ENCODE data around the gene DDX39A.

Gene DDX39A

GRCh38 chr19:14409146-14410023 is 9.8 kb downstream of the DDX39A start:
- Histone ChIP-seq H3K36me3 (ENCODE audit: low read length) (peaks cover 10% of the 10 kb centered on the region; the same call in 1 of the 2 replicates), H3F3A (ENCODE audit: insufficient read depth) (peaks cover 21% of the 10 kb centered on the region), H3K79me2 (ENCODE audit: insufficient read depth, low read length) (peaks cover 38% of the 10 kb centered on the region), H3K9me3 (ENCODE audit: insufficient read depth, low read length) (no peaks in the 10 kb centered on the region), H3K9me2 (replicated peaks; ENCODE audit: insufficient read depth, low read length) (no peaks in the 10 kb centered on the region), H4K20me1 (ENCODE audit: low read depth, low read length) (peaks cover 21% of the 10 kb centered on the region; the same call in 1 of the 2 replicates), H3K27ac (ENCODE audit: low read depth, low read length) (no peak overlapping the region), H2AFZ (ENCODE audit: low read depth, low read length, severe bottlenecking) (no peak overlapping the region), H3K27me3 (ENCODE audit: low read length) (no peaks in the 10 kb centered on the region), H3K9ac (ENCODE audit: low read length) (no peak overlapping the region), H3K4me2 (ENCODE audit: low read depth, low read length, poor library complexity, severe bottlenecking) (no peak overlapping the region), H3K4me3 (ENCODE audit: insufficient read depth, low read length, poor library complexity, severe bottlenecking) (no peak overlapping the region)
- TF ChIP-seq, protein P1, sequence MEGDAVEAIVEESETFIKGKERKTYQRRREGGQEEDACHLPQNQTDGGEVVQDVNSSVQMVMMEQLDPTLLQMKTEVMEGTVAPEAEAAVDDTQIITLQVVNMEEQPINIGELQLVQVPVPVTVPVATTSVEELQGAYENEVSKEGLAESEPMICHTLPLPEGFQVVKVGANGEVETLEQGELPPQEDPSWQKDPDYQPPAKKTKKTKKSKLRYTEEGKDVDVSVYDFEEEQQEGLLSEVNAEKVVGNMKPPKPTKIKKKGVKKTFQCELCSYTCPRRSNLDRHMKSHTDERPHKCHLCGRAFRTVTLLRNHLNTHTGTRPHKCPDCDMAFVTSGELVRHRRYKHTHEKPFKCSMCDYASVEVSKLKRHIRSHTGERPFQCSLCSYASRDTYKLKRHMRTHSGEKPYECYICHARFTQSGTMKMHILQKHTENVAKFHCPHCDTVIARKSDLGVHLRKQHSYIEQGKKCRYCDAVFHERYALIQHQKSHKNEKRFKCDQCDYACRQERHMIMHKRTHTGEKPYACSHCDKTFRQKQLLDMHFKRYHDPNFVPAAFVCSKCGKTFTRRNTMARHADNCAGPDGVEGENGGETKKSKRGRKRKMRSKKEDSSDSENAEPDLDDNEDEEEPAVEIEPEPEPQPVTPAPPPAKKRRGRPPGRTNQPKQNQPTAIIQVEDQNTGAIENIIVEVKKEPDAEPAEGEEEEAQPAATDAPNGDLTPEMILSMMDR (IDR thresholded peaks at IDR 0.05; ENCODE audit: insufficient read depth, low read length, poor library complexity, severe bottlenecking), result no peak
- TF ChIP-seq EZH2phosphoT487 (conservative IDR thresholded peaks at IDR 0.05; ENCODE audit: low read length), result no peak

DNA sequence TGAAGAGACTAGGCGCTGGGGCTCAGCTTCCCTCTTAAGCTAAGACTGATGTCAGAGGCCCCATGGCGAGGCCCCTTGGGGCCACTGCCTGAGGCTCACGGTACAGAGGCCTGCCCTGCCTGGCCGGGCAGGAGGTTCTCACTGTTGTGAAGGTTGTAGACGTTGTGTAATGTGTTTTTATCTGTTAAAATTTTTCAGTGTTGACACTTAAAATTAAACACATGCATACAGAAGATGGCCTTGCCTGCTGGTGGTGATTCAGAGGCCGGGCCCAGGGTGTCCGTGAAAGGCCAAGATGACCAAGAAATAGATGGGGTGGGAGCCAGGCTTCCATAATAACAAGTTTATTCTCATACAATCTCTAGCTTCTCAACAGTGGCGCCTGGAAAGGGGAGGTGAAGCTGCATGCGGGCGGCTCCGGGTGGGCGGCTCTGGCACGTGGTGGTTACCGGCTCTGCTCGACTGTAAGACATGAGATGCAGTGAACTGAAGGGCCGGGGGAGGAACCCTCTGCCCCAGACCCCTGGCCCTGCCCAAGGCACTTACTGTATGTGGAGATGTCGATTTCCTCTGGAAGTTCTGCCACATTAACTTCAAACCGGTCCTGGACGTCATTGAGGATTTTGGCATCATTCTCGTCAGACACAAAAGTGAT is 10.5 kb downstream of the DDX39A start:
- H3K4me3 ChIP-seq (ENCODE audit: insufficient read depth, low read length, poor library complexity, severe bottlenecking), result no peak overlapping the region
- H4K20me1 ChIP-seq (ENCODE audit: low read depth, low read length), result peaks cover 16% of the 10 kb centered on the region; the same call in 1 of the 2 replicates
- H3K9me2 ChIP-seq (replicated peaks; ENCODE audit: insufficient read depth, low read length), result no peaks in the 10 kb centered on the region
- peaks cover 18% of the 10 kb centered on the region for H3F3A ChIP-seq (ENCODE audit: insufficient read depth)
- no peaks in the 10 kb centered on the region for H3K27me3 ChIP-seq (ENCODE audit: low read length)
- H3K27ac ChIP-seq (ENCODE audit: low read depth, low read length), result no peak overlapping the region
- H3K79me2 ChIP-seq (ENCODE audit: insufficient read depth, low read length), result peaks cover 30% of the 10 kb centered on the region
- TF ChIP-seq, protein P1 (IDR thresholded peaks at IDR 0.05; ENCODE audit: insufficient read depth, low read length, poor library complexity, severe bottlenecking), result no peak
- TF ChIP-seq EZH2phosphoT487 (conservative IDR thresholded peaks at IDR 0.05; ENCODE audit: low read length), result no peak
- no peaks in the 10 kb centered on the region for H3K9me3 ChIP-seq (ENCODE audit: insufficient read depth, low read length)
- H3K9ac ChIP-seq (ENCODE audit: low read length), result no peak overlapping the region
- H3K4me2 ChIP-seq (ENCODE audit: low read depth, low read length, poor library complexity, severe bottlenecking), result no peak overlapping the region
- H2AFZ ChIP-seq (ENCODE audit: low read depth, low read length, severe bottlenecking), result no peak overlapping the region
- peaks cover 10% of the 10 kb centered on the region; the same call in 1 of the 2 replicates for H3K36me3 ChIP-seq (ENCODE audit: low read length)

GRCh38 chr19:14407605-14408484 is 11.3 kb downstream of the DDX39A start:
- peaks cover 18% of the 10 kb centered on the region for H3F3A ChIP-seq (ENCODE audit: insufficient read depth)
- no peaks in the 10 kb centered on the region for H3K27me3 ChIP-seq (ENCODE audit: low read length)
- no peak overlapping the region for H3K4me3 ChIP-seq (ENCODE audit: insufficient read depth, low read length, poor library complexity, severe bottlenecking)
- H4K20me1 ChIP-seq (ENCODE audit: low read depth, low read length), result peaks cover 13% of the 10 kb centered on the region; the same call in 1 of the 2 replicates
- H3K36me3 ChIP-seq (ENCODE audit: low read length), result peaks cover 10% of the 10 kb centered on the region; the same call in 1 of the 2 replicates
- no peaks in the 10 kb centered on the region for H3K9me3 ChIP-seq (ENCODE audit: insufficient read depth, low read length)
- no peak overlapping the region for H3K9ac ChIP-seq (ENCODE audit: low read length)
- no peak overlapping the region for H2AFZ ChIP-seq (ENCODE audit: low read depth, low read length, severe bottlenecking)
- H3K27ac ChIP-seq (ENCODE audit: low read depth, low read length), result no peak overlapping the region
- H3K4me2 ChIP-seq (ENCODE audit: low read depth, low read length, poor library complexity, severe bottlenecking), result no peak overlapping the region
- H3K79me2 ChIP-seq (ENCODE audit: insufficient read depth, low read length), result peaks cover 23% of the 10 kb centered on the region
- H3K9me2 ChIP-seq (replicated peaks; ENCODE audit: insufficient read depth, low read length), result no peaks in the 10 kb centered on the region
- TF ChIP-seq, protein P1 (IDR thresholded peaks at IDR 0.05; ENCODE audit: insufficient read depth, low read length, poor library complexity, severe bottlenecking), result no peak
- no peak for TF ChIP-seq EZH2phosphoT487 (conservative IDR thresholded peaks at IDR 0.05; ENCODE audit: low read length)
